OCI-LY3 (cell line): ENCODE results near the gene ORAI1.

Experiments
- EZH2phosphoT487 ChIP-seq: fragments of 200-600 bp; shearing (Covaris generic); IDR thresholded peaks from 2 replicates; pipeline ENCODE4 v1.6.1; 2018; ENCODE audit warnings: antibody characterized with exemption, mixed run types, low read depth
- TF ChIP-seq, protein P1 (sequence below): fragments of 200-600, 300-600 bp; sonication (generic); IDR thresholded peaks from 2 replicates; pipeline ENCODE4 v1.5.1; 2014; ENCODE audit warnings: antibody characterized with exemption, low read length, low read depth

DNA sequence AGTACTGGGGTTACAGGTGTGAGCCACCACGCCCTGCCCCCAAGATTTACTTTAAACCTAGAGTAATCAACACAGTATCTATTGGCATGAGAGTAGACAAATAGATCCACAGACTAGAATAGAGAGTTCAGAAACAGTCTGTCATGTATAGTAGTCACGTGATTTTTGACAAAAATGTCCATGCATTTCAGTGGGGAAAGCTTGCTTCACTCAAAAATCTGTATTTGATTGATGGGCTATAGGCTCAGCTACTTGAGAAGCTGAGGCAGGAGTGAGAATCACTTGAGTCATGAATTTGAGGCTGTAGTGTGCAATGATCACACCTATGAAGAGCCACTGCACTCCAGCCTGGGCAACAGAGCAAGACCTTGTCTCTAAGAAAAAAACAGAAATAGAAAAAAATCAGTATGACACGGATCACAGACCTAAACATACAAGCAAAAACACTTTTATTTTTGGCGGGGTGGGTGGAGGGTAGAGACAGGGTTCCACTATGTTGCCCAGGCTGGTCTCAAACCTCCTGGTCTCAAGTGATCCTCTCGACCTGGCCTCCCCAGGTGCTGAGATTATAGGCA is 7.6 kb upstream of the ORAI1 start:
- TF ChIP-seq, protein P1, sequence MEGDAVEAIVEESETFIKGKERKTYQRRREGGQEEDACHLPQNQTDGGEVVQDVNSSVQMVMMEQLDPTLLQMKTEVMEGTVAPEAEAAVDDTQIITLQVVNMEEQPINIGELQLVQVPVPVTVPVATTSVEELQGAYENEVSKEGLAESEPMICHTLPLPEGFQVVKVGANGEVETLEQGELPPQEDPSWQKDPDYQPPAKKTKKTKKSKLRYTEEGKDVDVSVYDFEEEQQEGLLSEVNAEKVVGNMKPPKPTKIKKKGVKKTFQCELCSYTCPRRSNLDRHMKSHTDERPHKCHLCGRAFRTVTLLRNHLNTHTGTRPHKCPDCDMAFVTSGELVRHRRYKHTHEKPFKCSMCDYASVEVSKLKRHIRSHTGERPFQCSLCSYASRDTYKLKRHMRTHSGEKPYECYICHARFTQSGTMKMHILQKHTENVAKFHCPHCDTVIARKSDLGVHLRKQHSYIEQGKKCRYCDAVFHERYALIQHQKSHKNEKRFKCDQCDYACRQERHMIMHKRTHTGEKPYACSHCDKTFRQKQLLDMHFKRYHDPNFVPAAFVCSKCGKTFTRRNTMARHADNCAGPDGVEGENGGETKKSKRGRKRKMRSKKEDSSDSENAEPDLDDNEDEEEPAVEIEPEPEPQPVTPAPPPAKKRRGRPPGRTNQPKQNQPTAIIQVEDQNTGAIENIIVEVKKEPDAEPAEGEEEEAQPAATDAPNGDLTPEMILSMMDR = no peak
- TF ChIP-seq EZH2phosphoT487 = no peak
